AG09309 (cell line): ENCODE data around the gene SFXN3.

Experiments
- DNase-seq: peaks from one replicate; pipeline ENCODE4 v3.0.0-alpha.2; 2010; ENCODE audit warnings: low read depth
- H3K4me3 ChIP-seq: 2 replicates; pipeline ENCODE4 v1.5.1; 2011; ENCODE audit warnings: mild to moderate bottlenecking, low read depth, low read length, moderate library complexity; ENCODE audit not compliant: control insufficient read depth
- TF ChIP-seq, protein P1 (sequence below): IDR thresholded peaks from 2 replicates; pipeline ENCODE4 v1.5.1; 2011; ENCODE audit warnings: mild to moderate bottlenecking, low read depth, low read length, inconsistent platforms; ENCODE audit not compliant: insufficient read depth, control insufficient read depth; ENCODE audit errors: missing control alignments

SFXN3 gene

DNA sequence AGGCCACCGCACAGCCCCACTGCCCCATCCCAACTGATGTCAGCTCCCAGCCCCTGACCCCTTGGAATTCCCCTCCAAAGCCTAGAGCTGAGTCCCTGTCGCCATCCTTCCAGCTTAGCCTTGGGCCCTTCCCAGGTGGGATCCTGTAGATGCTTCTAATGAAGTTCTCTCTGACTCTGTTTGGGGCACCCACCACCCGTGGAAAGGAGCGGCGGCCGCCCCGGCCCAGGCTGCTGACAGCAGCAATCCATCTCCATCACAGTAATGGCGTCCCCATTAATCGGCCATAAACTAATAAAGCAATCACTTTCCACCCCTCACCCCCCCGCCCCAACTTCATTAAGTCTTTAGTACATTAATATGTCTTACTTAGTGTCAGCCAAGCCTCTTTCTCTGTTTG lies 56.3 kb downstream of the SFXN3 start:
- DNase-seq, result no peak
- H3K4me3 ChIP-seq, result no peak overlapping the region
- TF ChIP-seq, protein P1, sequence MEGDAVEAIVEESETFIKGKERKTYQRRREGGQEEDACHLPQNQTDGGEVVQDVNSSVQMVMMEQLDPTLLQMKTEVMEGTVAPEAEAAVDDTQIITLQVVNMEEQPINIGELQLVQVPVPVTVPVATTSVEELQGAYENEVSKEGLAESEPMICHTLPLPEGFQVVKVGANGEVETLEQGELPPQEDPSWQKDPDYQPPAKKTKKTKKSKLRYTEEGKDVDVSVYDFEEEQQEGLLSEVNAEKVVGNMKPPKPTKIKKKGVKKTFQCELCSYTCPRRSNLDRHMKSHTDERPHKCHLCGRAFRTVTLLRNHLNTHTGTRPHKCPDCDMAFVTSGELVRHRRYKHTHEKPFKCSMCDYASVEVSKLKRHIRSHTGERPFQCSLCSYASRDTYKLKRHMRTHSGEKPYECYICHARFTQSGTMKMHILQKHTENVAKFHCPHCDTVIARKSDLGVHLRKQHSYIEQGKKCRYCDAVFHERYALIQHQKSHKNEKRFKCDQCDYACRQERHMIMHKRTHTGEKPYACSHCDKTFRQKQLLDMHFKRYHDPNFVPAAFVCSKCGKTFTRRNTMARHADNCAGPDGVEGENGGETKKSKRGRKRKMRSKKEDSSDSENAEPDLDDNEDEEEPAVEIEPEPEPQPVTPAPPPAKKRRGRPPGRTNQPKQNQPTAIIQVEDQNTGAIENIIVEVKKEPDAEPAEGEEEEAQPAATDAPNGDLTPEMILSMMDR, result no peak

DNA sequence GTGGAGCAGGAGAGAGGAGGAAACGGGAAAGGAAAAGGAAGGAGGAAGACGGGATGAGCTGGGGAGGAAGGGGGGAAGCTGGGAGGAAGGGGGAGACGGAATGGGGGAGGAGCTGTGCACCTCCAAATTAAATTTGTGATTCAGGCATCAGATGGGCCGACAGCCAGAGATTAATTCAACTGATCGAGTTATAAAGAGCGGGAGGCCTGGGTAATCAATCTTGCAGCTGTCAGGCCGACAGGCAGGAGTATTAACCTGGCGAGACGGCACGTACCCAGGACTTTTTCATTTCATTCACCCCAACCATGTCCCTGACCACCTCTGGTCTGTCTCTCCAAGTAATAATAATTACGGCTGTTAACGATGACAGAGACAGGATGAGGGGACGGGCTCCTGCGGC lies 56.9 kb downstream of the SFXN3 start:
- H3K4me3 ChIP-seq, result no peak overlapping the region
- no peak for DNase-seq
- TF ChIP-seq, protein P1, result no peak

DNA sequence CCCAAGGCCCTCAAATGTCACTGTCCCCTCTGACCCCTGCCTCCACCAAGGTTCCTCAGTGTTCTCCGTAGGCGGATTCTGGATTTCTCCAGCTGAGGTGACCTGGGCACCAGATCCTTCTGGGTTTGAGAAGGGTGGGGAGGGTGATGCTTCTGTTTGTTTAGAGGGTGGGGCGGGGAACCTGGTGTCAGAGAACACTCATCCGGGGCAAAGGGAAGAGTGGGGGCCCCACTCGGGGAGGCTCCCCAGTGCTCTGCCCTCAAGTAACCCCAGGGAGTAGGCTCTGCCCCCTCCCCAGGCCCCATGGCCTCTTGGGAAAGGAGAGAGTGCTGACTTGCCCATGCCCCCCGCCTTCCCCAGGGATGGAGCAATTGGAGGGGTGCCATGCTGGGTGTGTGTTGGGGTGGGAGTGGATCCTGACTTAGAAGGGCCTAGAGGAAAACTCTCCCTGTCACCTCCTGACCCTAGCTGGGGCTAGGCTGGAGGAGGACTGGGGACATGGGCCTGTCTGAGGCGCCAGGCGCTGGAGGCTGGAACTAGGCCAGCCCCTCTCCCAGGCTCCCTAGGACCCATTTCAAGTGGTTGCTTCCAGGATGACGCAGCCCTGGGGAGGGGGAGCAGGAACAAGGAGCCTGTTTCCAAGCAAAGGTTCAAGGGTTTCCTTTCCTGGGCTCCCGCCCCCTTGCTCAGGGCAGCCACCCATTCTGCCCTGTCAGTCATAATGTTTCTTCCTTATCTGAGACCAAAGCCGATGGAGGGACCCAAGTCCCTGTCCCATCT lies 58.7 kb downstream of the SFXN3 start:
- DNase-seq, result no peak
- no peak overlapping the region for H3K4me3 ChIP-seq
- TF ChIP-seq, protein P1, result no peak

DNA sequence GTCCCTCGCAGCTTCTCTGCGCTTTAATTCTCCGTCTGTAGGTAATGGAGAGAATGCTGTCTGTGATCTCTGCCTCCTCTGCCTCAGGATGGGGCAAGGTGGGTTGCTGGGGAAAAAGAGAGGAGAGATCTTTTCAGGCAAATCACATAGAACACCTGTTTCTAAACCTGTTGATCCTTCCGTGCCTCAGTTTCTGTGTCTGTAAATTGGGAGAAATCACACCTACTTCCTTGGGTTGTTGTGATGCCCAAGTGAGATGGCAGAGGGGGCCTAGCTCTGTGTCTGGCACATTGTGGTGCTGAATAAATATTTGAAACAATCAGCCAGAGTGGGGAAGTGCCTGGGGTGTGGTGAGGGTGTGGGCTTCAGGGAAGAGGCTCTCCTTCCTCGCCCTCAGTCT lies 59.6 kb downstream of the SFXN3 start:
- no peak overlapping the region for H3K4me3 ChIP-seq
- DNase-seq, result no peak
- TF ChIP-seq, protein P1, result no peak
